Stimulated activated CD8-positive, alpha-beta memory T cell treated with anti-CD3 and anti-CD28 coated beads, Interleukin-7, amount 100 ng/mL, for 4 hours (primary cell): ENCODE measurements around the gene LGR4.
"Not testable (repeated sequence)": the region's sequence is repeated elsewhere in the genome, so short reads cannot be mapped to it uniquely, and the experiment has no call there.

Experiments
- DNase-seq, 2 donors: peaks; one replicate each; pipeline ENCODE4 v3.0.0-alpha.2; 2020; ENCODE audit warnings: low read depth in 2 of 2

Gene LGR4

DNA sequence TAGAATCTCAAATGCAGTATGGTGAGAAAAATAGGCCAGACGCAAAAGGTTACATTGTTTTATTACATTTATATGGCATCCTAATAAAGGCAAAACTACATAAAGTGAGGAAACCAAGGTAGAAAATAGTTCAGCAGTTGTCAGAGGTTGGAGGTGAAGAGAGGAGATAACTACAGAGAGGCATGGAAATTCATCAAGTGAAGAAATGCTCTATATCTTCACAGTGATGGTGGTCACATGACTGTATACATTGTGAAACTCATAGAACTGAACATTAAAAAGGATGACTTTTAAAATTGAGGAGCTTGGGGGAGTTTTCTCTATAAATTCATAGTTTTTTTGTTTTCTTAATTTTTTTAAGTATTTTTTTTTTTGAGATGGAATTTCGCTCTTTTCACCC is 14.4 kb downstream of the LGR4 start:
- no peak for DNase-seq

DNA sequence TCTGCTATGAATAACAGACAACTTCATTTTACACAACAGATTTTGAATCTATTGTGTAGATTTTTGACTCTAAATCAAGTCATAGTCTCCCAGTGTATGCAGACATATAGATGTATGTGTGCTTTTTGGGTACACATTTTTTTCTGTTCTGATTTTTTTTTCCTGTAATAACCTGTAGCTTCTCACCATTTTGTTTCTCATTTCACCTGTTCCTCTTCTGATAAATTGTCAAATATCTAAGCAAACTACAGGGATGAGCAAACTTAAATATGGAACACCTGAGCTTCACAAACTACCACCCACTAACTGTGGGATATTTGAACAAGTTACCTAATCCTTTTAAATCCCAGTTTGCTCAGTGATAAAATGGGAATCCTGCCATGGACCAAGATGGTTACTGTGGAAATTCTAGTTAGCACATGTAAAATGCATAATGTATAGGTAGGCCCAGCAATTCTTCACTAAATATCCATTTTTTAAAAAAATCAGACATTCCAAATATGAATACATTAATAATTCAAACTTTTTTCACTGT is 15.7 kb downstream of the LGR4 start:
- no peak for DNase-seq

DNA sequence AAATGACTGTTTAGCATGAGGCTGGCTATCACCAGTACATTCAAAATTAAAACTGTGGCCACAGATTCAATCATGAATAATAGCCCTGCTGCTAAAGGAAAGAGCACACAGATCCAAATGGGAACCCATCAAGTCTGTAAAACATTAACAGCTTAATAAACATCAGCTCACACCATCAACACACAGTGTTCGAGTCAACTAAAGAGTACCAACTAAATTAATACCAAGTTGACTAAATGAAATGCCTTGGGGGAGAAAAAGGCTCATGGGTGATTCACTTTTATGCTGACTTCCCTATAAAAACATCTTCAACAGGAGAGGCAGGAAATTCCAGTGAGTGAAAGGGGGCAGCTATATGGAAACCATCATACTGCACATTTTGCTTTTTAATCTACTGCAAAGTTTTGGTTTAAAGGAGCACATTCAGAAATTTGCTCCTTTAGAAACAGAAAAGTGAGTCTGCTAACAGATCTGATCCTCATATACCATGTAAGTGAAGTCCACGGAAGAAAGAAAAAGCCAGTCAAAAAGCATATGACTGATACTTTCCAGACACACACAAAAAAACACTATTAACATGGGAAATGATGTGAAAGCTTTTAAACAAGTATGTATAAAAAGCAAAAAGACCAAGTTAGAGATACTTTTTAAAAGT is 16.3 kb downstream of the LGR4 start:
- no peak for DNase-seq

DNA sequence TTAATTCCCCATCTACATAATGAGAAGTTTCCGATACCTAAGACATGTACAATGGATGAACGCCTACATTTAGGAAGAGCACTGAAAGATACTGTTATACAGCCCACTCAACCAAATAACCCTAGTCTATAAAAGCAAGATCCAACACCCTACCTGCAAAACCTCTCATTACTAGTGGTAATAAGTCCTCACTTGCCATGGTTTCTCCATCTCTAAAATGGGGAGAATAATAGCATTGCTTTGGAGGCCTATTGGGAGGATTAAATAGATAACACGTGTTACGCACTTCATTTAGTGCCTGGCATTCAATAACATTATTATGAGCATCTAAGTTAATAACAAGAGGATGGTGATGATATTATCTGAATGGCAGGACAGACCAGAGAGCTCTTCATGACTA is 16.9 kb downstream of the LGR4 start:
- no peak for DNase-seq

DNA sequence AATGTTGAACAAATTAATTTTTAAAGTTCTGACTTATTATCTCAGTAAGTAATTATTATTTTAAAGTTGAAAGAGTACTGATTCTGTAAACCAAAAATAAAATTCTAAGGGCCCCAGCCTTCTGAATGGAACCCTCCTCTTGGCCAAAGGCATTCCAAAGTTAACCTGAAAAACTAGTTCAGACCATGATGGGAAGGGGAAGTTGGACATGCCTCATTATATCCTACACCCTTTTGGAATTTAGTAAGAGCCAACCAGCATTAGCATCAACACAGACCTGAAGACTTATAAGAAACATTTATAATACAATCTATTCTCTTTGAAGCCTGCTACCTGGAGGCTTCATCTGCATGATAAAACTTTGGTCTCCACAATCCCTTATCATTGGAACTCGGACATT is 18.9 kb downstream of the LGR4 start:
- DNase-seq = no peak

DNA sequence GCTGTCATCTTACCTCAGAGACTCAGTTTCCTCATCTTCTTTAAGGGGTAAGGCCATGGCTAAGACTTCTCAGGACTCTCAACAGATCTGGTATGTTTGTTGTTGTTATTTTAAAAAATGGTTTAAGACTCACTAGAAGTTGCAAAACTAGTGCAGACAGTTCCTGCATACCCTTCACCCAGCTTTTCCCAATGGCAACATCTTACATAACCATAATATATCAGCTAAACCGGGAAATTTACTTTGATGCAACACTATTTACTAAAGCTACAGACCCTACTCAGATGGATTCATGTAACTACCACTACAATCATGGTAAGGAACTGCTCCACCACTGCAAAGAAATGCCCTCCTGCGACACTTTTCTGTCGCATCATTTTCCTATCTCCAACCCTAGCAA is 20.4 kb downstream of the LGR4 start:
- no peak for DNase-seq

DNA sequence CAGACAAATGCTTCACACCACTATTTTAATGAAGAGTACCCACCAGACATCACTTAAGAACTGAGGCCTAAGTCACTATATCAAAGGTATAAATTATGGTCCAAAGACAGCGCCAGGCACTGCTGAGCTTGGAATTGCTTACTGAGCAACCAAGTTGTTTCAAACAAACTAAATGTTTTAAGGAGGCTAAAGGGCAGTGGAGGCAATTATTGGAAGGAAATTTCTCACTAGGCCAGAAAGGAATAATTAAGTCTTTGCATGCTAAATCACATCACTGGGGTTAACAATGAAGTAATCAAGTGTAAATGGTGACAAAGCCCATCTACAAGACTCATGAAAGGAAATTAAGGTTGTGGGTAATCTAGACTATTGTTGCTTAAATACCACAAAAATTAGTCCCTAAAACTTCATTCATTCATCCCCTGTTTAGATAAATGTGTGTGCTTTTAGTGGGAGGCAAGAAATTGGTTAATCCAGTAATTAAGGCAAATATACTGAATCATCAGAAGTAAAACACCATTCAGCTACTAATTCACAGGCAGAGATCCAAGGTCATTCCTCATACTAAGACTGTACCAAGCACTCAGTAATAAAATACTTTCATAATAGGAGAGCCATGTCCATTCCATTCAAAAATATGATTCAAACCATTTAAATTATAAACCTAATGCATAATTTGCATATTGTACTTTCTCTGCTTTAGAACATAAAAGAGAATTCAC is 21.2 kb downstream of the LGR4 start:
- DNase-seq = no peak

DNA sequence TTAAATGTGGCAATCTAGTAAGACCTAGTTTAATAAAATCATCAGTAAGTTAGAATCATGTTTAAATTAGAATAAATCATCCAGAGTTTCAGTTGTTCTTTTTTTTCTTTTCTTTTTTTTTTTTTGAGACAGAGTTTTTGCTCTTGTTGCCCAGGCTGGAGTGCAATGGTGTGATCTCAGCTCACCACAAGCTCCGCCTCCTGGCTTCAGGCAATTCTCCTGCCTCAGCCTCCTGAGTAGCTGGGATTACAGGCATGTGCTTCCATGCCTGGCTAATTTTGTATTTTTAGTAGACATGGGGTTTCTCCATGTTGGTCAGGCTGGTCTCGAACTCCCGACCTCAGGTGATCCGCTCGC is 24.4 kb downstream of the LGR4 start:
- not testable (repeated sequence) for DNase-seq

DNA sequence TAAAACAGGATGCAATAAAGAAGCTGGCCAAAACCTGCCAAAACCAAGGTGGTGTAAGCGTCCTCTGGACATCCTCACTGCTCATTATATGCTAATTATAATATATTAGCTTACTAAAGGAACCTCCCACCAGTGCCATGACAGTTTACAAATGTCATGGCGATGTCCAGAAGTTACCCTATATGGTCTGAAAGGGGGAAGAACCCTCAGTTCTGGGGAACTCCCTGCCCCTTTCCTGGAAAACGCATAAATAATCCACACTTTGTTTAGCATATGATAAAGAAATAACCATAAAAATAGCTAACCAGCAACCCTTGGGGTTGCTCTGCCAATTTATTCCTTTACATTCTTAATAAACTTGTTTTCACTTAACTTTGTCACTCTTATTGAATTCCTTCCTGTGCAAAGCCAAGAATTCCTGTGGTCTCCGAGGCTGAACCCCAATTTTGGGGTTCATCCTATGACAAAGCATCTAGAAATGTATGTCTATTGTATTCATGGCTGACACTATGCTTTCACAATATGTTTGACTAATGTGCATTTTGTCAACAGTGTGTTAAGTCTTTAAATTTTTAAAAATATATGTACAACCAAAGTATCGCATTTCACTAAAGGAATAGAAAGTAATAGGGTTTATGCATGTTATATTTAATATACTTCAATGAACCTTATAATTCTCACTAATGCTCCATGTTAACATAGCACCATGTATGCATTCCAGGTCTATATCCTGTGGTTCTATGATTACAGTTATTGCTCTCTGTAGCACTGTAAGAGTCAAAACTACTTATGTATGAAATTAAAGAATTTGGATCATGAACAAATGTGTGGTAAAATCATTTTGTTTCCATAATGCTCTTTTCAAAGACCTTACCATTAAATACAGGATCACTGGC is 25.1 kb downstream of the LGR4 start:
- DNase-seq = no peak

DNA sequence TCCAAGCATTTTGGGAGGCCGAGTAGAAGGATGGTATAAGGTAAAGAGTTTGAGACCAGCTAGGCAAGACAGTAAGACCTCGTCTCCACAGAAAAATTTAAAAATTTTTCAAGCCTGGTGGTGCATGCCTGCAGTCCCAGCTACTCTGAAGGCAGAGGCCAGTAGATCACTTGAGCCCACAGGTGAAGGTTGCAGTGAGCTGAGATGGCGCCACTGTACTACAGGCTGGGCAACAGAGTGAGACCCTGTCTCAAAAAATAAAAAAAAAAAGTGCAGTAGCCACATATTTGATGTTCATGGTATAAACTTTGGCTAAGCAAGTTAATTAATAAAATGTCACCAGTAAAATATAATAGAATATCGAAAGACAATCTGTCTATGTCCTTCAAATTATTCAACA is 27.0 kb downstream of the LGR4 start:
- no peak for DNase-seq

DNA sequence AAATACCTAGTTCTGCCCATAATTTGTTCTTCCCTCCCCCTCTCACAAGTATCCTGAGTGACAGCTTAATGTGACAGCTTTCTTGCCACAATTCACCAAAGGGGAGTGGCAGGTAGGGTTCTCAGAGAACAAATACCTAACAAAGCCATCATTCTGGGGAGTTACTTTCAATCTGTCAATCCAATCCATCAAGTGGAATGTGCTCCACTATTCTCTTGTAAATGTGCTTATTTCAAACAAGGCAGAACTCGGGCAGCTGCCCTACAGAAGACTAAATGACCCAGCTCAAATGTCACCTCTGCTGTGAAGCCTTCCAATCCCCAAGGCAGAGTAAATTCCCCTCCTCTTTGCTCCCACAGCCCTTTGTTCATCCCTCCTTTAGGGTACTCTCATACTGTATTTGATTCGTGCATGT is 27.8 kb downstream of the LGR4 start:
- DNase-seq = no peak

DNA sequence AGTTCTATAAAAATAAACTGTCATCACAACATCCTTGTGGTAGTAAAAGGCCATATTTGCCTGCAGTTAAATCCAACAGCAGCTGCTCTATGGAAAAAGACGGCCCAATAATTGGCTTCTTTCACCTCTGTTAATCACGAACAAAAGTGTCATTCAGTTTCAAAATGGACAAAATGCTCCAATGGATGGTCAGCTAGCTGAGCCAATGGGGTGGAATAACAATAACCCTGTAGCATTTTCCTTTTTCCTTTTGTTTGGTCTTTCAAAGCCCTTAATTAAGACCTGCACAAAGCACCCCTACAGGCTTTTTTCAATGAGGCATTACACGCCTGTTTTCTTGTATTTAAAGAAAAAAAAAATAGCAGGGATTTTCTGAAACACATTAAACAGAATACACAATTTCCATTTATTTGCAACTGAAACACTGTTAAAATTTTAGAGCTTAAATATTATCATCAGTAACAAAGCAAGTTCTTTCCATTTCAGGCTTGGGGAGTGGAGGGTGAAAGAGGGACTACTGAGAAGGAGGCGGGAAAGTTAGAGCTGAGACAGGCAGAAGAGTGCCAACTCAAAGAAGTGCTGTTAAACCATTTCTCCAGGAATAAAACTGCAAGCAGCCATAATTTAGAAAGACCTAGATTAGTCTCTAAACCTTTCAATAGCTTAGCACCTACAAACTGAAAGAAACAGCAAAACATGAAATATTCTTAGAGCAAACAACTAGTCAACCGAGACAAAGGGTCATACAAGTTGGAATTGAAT is 28.7 kb downstream of the LGR4 start:
- DNase-seq = no peak

DNA sequence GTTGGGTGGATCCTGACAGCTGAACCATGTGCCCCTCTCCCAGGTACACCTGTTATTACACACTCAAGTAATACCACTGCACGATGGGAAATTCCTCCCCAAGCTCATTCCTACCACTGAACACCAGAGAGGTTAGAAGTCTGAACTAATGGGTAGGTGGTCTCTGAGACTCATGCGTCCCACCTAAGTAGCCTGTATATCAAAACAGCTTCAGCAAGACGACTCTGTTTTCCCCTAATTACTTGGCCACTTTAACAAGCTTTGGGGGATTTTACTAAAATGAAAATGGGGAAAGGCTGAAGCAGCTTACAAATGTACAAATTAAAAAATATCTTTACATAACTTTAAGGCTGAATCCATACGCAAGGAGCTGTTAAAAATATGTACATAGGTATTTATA is 29.4 kb downstream of the LGR4 start:
- DNase-seq = no peak

DNA sequence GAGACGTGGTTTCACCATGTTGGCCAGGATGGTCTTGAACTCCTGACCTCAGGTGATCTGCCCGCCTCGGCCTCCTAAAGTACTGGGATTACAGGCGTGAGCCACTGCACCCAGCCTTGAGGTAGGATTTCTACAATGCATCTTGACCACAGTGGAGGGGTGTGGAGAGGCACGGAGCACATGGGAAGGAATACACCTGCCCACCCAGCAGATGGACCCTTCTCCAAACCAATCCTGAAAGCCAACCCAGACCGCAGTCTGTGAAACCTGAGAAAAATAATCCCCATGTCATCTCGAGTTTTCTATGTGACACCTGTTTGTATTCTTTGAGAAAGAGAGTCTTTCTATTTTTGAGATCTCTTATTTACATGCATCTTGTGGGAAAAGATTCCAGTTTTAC is 32.5 kb downstream of the LGR4 start:
- no peak for DNase-seq

DNA sequence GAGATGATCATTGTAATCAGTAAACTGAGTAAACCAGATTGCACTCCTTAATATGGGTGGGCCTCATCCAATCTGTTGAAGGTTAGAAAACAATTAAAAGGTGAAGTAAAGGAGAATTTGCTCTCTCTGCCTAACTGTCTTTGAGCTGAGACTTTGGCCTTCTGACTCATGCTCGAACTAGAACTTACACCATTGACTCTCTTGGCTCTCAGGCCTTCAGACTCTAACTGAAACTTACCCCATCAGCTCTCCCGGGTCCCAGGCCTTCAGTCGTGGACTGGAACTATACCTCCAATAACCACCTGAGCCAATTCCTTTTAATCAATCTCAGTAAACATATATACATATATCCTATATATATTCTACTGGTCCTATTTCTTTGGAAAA is 34.0 kb downstream of the LGR4 start:
- no peak for DNase-seq

DNA sequence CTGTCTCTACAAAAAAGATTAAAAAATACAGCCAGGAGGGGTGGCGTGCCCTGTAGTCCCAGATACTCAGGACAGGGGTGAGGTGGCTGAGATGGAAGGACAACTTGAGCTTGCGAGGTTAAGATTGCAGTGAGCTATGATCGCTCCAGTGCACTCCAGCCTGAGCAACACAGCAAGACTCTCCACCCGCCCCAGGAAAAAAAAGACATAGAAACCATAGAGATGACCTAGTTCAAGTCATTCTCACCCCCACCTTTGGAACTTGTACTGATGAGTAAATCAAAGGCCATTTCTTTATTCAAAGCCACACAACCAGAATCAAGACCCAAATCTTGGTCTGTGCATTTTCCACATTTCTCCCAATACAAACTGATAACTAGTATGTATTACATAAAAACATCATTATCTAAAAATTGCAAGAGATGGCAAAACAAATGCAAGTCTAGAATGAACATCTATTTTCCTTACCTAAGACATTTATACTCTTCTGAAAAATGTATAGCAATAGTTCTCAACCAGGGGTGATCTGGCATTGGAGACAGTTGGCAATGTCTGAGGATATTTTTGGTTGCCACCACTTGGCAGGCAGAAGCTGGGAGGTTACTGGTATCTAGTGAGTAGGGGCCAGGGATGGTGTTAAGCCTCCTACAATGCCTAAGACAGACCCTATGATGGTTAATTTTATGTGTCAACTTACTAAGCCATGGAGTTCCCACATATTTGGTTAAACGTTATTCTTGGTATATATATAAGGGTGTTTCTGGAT is 34.6 kb downstream of the LGR4 start:
- DNase-seq = no peak

DNA sequence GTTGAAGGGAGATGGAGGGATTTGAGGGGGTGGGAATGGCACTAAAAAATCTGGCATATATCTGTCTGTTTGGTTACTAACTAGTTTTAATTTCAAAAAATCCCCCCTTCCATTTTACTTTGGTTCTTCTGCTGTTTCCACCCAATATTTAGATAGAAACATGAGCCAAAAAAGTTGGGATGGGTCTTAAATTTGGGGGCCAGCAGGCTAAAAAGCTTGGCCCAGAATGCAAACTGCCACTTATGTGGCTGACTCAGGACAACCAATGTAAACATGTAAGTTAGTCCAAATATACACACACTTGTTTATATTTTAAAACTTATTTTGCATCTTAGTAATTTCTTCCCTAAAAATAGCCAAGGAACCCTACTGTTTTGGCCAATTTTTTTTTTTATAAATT is 35.7 kb downstream of the LGR4 start:
- DNase-seq = no peak

DNA sequence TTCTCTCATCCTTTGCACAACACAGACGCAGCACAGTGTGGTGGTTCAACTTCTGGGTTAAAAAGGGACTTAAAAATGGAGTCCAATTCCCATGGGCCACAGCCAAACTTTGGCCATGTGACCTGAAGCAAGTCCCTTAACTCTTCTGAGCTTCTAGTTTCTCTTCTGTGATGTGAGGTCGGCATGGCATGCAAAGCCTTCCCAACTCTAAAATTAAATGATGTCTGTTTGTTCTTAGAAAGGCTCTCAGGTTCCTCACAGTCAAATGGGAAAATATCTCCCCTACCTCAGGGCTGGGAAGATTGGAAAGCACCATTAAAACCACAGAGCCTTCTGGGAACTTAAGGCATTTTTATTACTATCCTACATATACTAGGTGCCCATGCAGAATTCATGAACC is 38.8 kb downstream of the LGR4 start:
- DNase-seq = no peak

DNA sequence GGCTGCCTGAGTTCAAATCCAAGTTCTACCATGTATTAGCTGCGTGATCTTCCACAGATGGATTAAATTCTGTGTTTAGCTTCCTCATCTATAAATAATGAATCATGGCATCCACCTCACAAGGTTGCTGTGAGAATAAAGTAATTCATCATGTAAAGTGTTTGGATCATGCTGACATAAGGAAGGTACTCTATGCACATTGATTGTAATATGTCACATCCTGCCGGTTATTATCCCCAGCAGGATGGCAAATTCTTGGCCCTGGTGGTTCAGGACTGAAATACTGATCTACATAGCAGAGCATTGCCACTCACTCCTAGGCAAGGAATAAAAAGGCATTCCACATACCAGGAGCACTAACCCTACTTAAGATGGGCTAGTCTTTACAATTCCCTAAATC is 40.8 kb downstream of the LGR4 start:
- no peak for DNase-seq

DNA sequence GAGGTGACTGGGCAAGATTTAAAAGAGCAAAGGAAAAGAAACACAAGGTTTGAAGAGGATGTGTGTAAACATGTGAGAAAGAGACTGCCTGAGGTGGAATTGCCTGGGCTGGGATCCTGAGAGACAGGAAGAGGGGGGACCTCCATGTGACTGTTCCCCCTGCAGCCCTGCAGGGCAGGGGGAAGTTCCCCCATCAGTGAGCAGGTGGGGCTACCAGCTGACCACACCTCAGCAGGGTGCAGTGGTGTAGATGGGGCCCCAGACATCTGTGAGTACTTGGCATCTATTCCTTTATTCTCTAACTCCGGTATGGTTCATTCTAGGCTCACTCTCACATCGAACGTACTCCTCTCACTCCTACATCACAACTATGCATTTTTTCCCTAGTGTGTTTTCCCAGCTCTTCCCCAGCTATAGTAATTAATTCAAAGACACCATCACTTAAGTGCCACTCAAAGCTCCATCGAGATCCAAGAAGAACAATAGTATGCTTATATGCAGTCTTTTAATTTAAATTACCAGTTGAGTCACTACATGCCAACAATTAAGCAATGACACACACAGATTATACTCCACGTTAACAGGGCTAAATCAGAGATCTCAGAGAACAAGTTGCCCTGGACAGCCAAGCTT is 42.7 kb downstream of the LGR4 start:
- no peak for DNase-seq
